Hindlimb muscle (tissue), 1 donor: ENCODE measurements around the gene ARSK. TPM values are rescaled to one million over a fixed set of nuclear protein-coding genes. Genes with fewer than 3 reads are reported as not detected.

ENCODE experiments used
- DNase-seq: peaks from one replicate; pipeline ENCODE4 v3.0.0-alpha.2; 2013
- polyA plus RNA-seq: library from polyadenylated mRNA; unstranded; fragments of 120-200 nt; gene quantifications from one replicate; pipeline ENCODE4 v1.2.1, GENCODE V29; 2013; ENCODE audit not compliant: insufficient read length

ARSK gene
- 10.0 TPM for polyA plus RNA-seq

GRCh38 chr5:95554647-95555548, at the start of gene ARSK, which contains the start of gene SKIC3:
Gene ARSK, plus strand, starts transcription at chr5:95555101. Its CDS starts 178 bp downstream, at chr5:95555279.
Gene SKIC3, minus strand, starts transcription at chr5:95554977. Its CDS starts 7,827 bp downstream, at chr5:95547150.
- DNase-seq: peak; percentile 99

- no peak for DNase-seq
Observed at GRCh38 chr5:95508550-95508949, 46.4 kb upstream of the ARSK start.

- DNase-seq: no peak
Observed at GRCh38 chr5:95511606-95512005, 43.3 kb upstream of the ARSK start.

GRCh38 chr5:95518417-95518816, 36.5 kb upstream of the ARSK start:
- no peak for DNase-seq

GRCh38 chr5:95519151-95519550, 35.8 kb upstream of the ARSK start:
- no peak for DNase-seq

- DNase-seq: no peak
Observed at GRCh38 chr5:95519681-95520080, 35.2 kb upstream of the ARSK start.

- DNase-seq: no peak
Observed at GRCh38 chr5:95520206-95520605, 34.7 kb upstream of the ARSK start.

GRCh38 chr5:95524423-95524822, 30.5 kb upstream of the ARSK start:
- DNase-seq: no peak

GRCh38 chr5:95526871-95527270, 28.0 kb upstream of the ARSK start:
- no peak for DNase-seq

GRCh38 chr5:95528565-95528964, 26.3 kb upstream of the ARSK start:
- DNase-seq: no peak

- DNase-seq: no peak
Observed at GRCh38 chr5:95530416-95530815, 24.5 kb upstream of the ARSK start.

GRCh38 chr5:95531491-95531890, 23.4 kb upstream of the ARSK start:
- DNase-seq: no peak

- DNase-seq: no peak
Observed at GRCh38 chr5:95532415-95532814, 22.5 kb upstream of the ARSK start.

GRCh38 chr5:95533106-95533505, 21.8 kb upstream of the ARSK start:
- DNase-seq: no peak

- no peak for DNase-seq
Observed at GRCh38 chr5:95533761-95534160, 21.1 kb upstream of the ARSK start.

- no peak for DNase-seq
Observed at GRCh38 chr5:95537501-95537900, 17.4 kb upstream of the ARSK start.

GRCh38 chr5:95543017-95543705, 11.7 kb upstream of the ARSK start:
- DNase-seq: no peak

GRCh38 chr5:95549030-95549429, 5.9 kb upstream of the ARSK start:
- no peak for DNase-seq

GRCh38 chr5:95554331-95554646, 612 bp upstream of the ARSK start:
- DNase-seq: no peak

- no peak for DNase-seq
Observed at GRCh38 chr5:95555553-95555952, 652 bp downstream of the ARSK start.

- DNase-seq: no peak
Observed at GRCh38 chr5:95557841-95558240, 2.9 kb downstream of the ARSK start.

GRCh38 chr5:95562282-95562681, 7.4 kb downstream of the ARSK start:
- DNase-seq: no peak

- DNase-seq: no peak
Observed at GRCh38 chr5:95563367-95563766, 8.5 kb downstream of the ARSK start.

GRCh38 chr5:95564450-95564849, 9.5 kb downstream of the ARSK start:
- peak; percentile 10 for DNase-seq
